ENCODE data around the gene SPSB1. TPM values are rescaled to one million over a fixed set of nuclear protein-coding genes. Genes with fewer than 3 reads are reported as not detected.

SPSB1 gene
- total RNA-seq, 6 experiments from 2014 or later = 7.7 to 121 (median 37.0) TPM

GRCh38 chr1:9286556-9286955, 6.1 kb upstream of the SPSB1 start:
- Histone ChIP-seq H3K27me3 (no peaks in the 10 kb centered on the region), H3K4me3 (no peak overlapping the region), H3K36me3 (no peaks in the 10 kb centered on the region), H3K9me3 (peaks cover 0 to 7% (median 2%) of the 10 kb centered on the region in 4 donors), H3K4me1 (peaks cover 0 to 23% (median 6%) of the 10 kb centered on the region in 4 donors), H3K27ac (no peak overlapping the region)
- no peak for TF ChIP-seq CTCF (IDR thresholded peaks at IDR 0.05)
- TF ChIP-seq POLR2A (IDR thresholded peaks at IDR 0.05) = no peak
- 75% methylated on average over 1 of the region's 6 CpGs for WGBS (ENCODE audit: insufficient coverage, low coverage, low lambda C conversion rate, missing lambda C conversion rate)
- intact Hi-C loops (cut with DNase I) = loop anchor here (5.0 to 10.0 kb wide), 2 partner anchors 188 to 206 kb away; no protein-coding TSS in a partner anchor
- DNase-seq (no peak), ATAC-seq (no peak)

- peaks cover 0 to 31% (median 6%) of the 10 kb centered on the region in 4 donors for H3K4me1 ChIP-seq
- peaks cover 0 to 7% (median 2%) of the 10 kb centered on the region in 4 donors for H3K9me3 ChIP-seq
- ATAC-seq (peak in 2 of 4 donors; percentile 5 to 24), DNase-seq (peak in 2 of 3 donors; percentile 69 to 73)
- H3K4me3 ChIP-seq = no peak overlapping the region
- H3K36me3 ChIP-seq = no peaks in the 10 kb centered on the region
- TF ChIP-seq POLR2A (IDR thresholded peaks at IDR 0.05) (no peak), CTCF (IDR thresholded peaks at IDR 0.05) (peak; percentile 82 to 98 (median 92))
- WGBS (ENCODE audit: insufficient coverage, low coverage, low lambda C conversion rate, missing lambda C conversion rate) = 44% methylated on average over 6 of the region's 6 CpGs
- peak overlapping the region in 1 of 3 donors; percentile 21 for H3K27ac ChIP-seq
- H3K27me3 ChIP-seq = no peaks in the 10 kb centered on the region
- intact Hi-C loops (cut with DNase I) = loop anchor here (5.0 to 10.0 kb wide), 2 partner anchors 186 to 203 kb away; no protein-coding TSS in a partner anchor
Observed at GRCh38 chr1:9289090-9289534, 3.6 kb upstream of the SPSB1 start.

GRCh38 chr1:9289711-9290485, 2.8 kb upstream of the SPSB1 start:
- Histone ChIP-seq H3K27ac (peak overlapping the region; percentile 54 to 83 (median 77)), H3K36me3 (no peaks in the 10 kb centered on the region), H3K27me3 (no peaks in the 10 kb centered on the region), H3K4me3 (no peak overlapping the region), H3K4me1 (peaks cover 0 to 37% (median 10%) of the 10 kb centered on the region in 4 donors), H3K9me3 (peaks cover 0 to 7% (median 2%) of the 10 kb centered on the region in 4 donors)
- WGBS (ENCODE audit: insufficient coverage, low coverage, low lambda C conversion rate, missing lambda C conversion rate) = 22% methylated on average over 4 of the region's 5 CpGs
- TF ChIP-seq POLR2A (IDR thresholded peaks at IDR 0.05) = peak; percentile 47
- no peak for TF ChIP-seq CTCF (IDR thresholded peaks at IDR 0.05)
- peak; percentile 65 to 74 (median 68) for ATAC-seq
- peak in 2 of 3 donors; percentile 73 to 82 for DNase-seq
- intact Hi-C loops (cut with DNase I) = loop anchor here (5.0 to 10.0 kb wide), 2 partner anchors 185 to 202 kb away; no protein-coding TSS in a partner anchor

GRCh38 chr1:9291914-9292360, 757 bp upstream of the SPSB1 start:
- TF ChIP-seq POLR2A (IDR thresholded peaks at IDR 0.05) = no peak
- TF ChIP-seq CTCF (IDR thresholded peaks at IDR 0.05) = no peak
- DNase-seq (peak; percentile 69 to 78 (median 74)), ATAC-seq (peak; percentile 3 to 17 (median 8))
- intact Hi-C loops (cut with DNase I) = no loop called here
- 40% methylated on average over 6 of the region's 13 CpGs for WGBS (ENCODE audit: insufficient coverage, low coverage, low lambda C conversion rate, missing lambda C conversion rate)
- H3K4me3 ChIP-seq = peak overlapping the region; percentile 87 to 88 (median 87)
- peaks cover 0 to 46% (median 13%) of the 10 kb centered on the region in 4 donors for H3K4me1 ChIP-seq
- H3K36me3 ChIP-seq = no peaks in the 10 kb centered on the region
- H3K27me3 ChIP-seq = no peaks in the 10 kb centered on the region
- H3K9me3 ChIP-seq = peaks cover 0 to 7% (median 2%) of the 10 kb centered on the region in 4 donors
- H3K27ac ChIP-seq = peak overlapping the region; percentile 70 to 83 (median 77)

Measured in right lobe of liver (tissue), 6 donors.